Erythroblast (primary cell): Measurements from ENCODE around the gene ASB8.

Experiments
- GATA1 ChIP-seq: IDR thresholded peaks from 2 replicates; pipeline ENCODE4 v1.6.1; 2011; ENCODE audit warnings: low read depth, mild to moderate bottlenecking, control low read depth, low read length, moderate library complexity
- POLR2A ChIP-seq: IDR thresholded peaks from 2 replicates; pipeline ENCODE4 v1.6.1; 2011; ENCODE audit warnings: mild to moderate bottlenecking, low read length

DNA sequence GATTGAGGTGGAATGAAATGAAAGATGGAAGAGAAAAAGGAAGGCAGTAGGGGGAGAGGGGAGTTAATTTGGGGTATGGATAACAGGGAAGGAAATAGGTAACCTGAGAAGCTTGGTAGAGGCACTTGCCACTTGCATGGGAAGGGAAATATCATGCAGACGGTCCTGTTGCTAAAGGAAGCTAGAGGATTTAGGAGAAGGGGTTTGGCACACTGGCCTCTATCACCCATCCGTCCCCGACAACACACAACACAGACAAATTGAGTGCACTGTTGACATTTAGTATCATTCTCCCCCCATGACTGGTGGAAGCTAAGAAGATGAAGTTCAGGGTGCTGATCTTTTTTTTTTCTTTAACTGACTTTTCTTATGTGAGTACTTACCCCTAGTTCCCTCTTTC is 43.8 kb upstream of the ASB8 start:
- TF ChIP-seq POLR2A, result no peak
- TF ChIP-seq GATA1, result no peak
